GM19239 (cell line): ENCODE results near the gene NR2F2.

ENCODE experiments used
- DNase-seq: peaks from one replicate; pipeline ENCODE4 v3.0.0; 2011; ENCODE audit warnings: low spot score; ENCODE audit not compliant: insufficient read length
- FAIRE-seq: peaks from 2 replicates; lab custom pipeline; 2011; peaks lifted over from hg19 to GRCh38; lab: Jason Lieb, UNC

Gene NR2F2

GRCh38 chr15:96350934-96351724, 20.6 kb downstream of the NR2F2 start:
- FAIRE-seq (no peak), DNase-seq (no peak)

- DNase-seq (no peak), FAIRE-seq (no peak)
These were observed 21.5 kb downstream of the NR2F2 start for GRCh38 chr15:96351761-96352603.

GRCh38 chr15:96352604-96353405, 22.3 kb downstream of the NR2F2 start:
- FAIRE-seq (no peak), DNase-seq (no peak)

- DNase-seq (no peak), FAIRE-seq (no peak)
These were observed 23.0 kb downstream of the NR2F2 start for GRCh38 chr15:96353416-96353929.

GRCh38 chr15:96353930-96354730, 23.6 kb downstream of the NR2F2 start:
- DNase-seq (no peak), FAIRE-seq (no peak)

- FAIRE-seq: no peak
- no peak for DNase-seq
These were observed 24.4 kb downstream of the NR2F2 start for GRCh38 chr15:96354731-96355567.

GRCh38 chr15:96355568-96356187, 25.2 kb downstream of the NR2F2 start:
- DNase-seq: no peak
- FAIRE-seq: no peak

GRCh38 chr15:96356494-96357455, 26.3 kb downstream of the NR2F2 start:
- FAIRE-seq: peak; percentile 55

GRCh38 chr15:96358001-96358801, 27.7 kb downstream of the NR2F2 start:
- FAIRE-seq (no peak), DNase-seq (no peak)

More at GRCh38 chr15:96356494-96357455, 26.3 kb downstream of the NR2F2 start:
- peak; percentile 76 for DNase-seq

GRCh38 chr15:96358821-96359615, 28.5 kb downstream of the NR2F2 start:
- DNase-seq (no peak), FAIRE-seq (no peak)

- DNase-seq: no peak
- no peak for FAIRE-seq
These were observed 29.4 kb downstream of the NR2F2 start for GRCh38 chr15:96359616-96360521.

- DNase-seq: no peak
- FAIRE-seq: no peak
These were observed 30.2 kb downstream of the NR2F2 start for GRCh38 chr15:96360581-96361308.

GRCh38 chr15:96361309-96362010, 31.0 kb downstream of the NR2F2 start:
- DNase-seq (no peak), FAIRE-seq (no peak)
